HCT116 (cell line): ENCODE data around the gene PTPRA. TPM values are rescaled to one million over a fixed set of nuclear protein-coding genes. Genes with fewer than 3 reads are reported as not detected.

Source experiments
- ATAC-seq: fragments of 200-7000 bp; cut with Tn5 transposase; 2 replicates; pipeline ENCODE4 v1.9.1; 2020; ENCODE audit warnings: mild to moderate bottlenecking, moderate library complexity
- BruUV-seq: library from RNA; stranded (reverse); fragments of 400-500 nt; replicated peaks from 2 replicates; lab custom pipeline; 2021; lab: Mats Ljungman, UMichigan
- CTCF ChIA-PET: fragments of 300-600 bp; sonication (Branson Sonifier 250); formaldehyde crosslinking; loops from one replicate; lab custom pipeline; 2021; ENCODE audit warnings: antibody characterized with exemption; lab: Charles Lee
- POLR2A ChIA-PET: fragments of 300-600, 350-600 bp; sonication (Branson Sonifier 250); formaldehyde crosslinking; loops from one replicate; lab custom pipeline; 2021; ENCODE audit warnings: antibody characterized with exemption; lab: Charles Lee
- RAD21 ChIA-PET, 2 experiments: fragments of 300-600 bp; sonication (Branson Sonifier 250); formaldehyde crosslinking; loops; one replicate each; lab custom pipeline; 2023; ENCODE audit warnings: low total read pairs in 2 of 2; ENCODE audit not compliant: uncharacterized antibody in 2 of 2, unreplicated experiment in 2 of 2, low non-redundant PET in 1 of 2; lab: Charles Lee
- DNase-seq: peaks from one replicate; pipeline ENCODE4 v3.0.0-alpha.2; 2010; ENCODE audit warnings: low read depth, low spot score
- H2AFZ ChIP-seq: fragments of 200-600 bp; shearing (Covaris generic), sonication (generic); 2 replicates; pipeline ENCODE4 v1.6.1; 2017; ENCODE audit warnings: low read depth, mixed run types, mixed read lengths, antibody characterized with exemption, low read length; ENCODE audit not compliant: poor library complexity, severe bottlenecking
- H3K27ac ChIP-seq: 2 replicates; pipeline ENCODE4 v1.5.1; 2012; ENCODE audit warnings: low read depth, low read length
- H3K27me3 ChIP-seq: fragments of 200-600 bp; sonication (generic); 2 replicates; pipeline ENCODE4 v1.6.1; 2016; ENCODE audit warnings: mixed run types, low read length, mixed read lengths; ENCODE audit not compliant: insufficient read depth
- H3K36me3 ChIP-seq, 2 experiments: fragments of 200-500 bp in 1 of 2; fragments of 200-600 bp in 1 of 2; sonication (Bioruptor generic) in 1 of 2; sonication (generic) in 1 of 2; 2 replicates each; pipeline versions ENCODE4 v1.5.1 to v1.6.1; 2014 to 2016; ENCODE audit warnings: low read length in 2 of 2, inconsistent platforms in 1 of 2, mixed read lengths in 1 of 2, mixed run types in 1 of 2; ENCODE audit not compliant: insufficient read depth in 2 of 2, control insufficient read depth in 1 of 2
- H3K4me1 ChIP-seq, 2 experiments: fragments of 200-600 bp in 1 of 2; sonication (generic) in 1 of 2; 2 replicates each; pipeline versions ENCODE4 v1.5.1 to v1.6.1; 2012 to 2017; ENCODE audit warnings: low read length in 2 of 2, inconsistent platforms in 1 of 2, mild to moderate bottlenecking in 1 of 2, mixed read lengths in 1 of 2, mixed run types in 1 of 2, moderate library complexity in 1 of 2; ENCODE audit not compliant: insufficient read depth in 2 of 2, control insufficient read depth in 1 of 2
- H3K4me2 ChIP-seq: fragments of 200-600 bp; sonication (generic); 2 replicates; pipeline ENCODE4 v1.6.1; 2017; ENCODE audit warnings: mixed run types, low read length, mixed read lengths
- H3K4me3 ChIP-seq, 2 experiments: fragments of 200-600 bp in 1 of 2; sonication (generic) in 1 of 2; replicated peaks in 1 of 2; 2 replicates each; pipeline ENCODE4 v1.5.1; 2011 to 2016; ENCODE audit warnings: low read length in 2 of 2, control low read depth in 1 of 2, low read depth in 1 of 2, mild to moderate bottlenecking in 1 of 2, mixed read lengths in 1 of 2, mixed run types in 1 of 2
- H3K79me2 ChIP-seq: fragments of 200-600 bp; sonication (generic); 2 replicates; pipeline ENCODE4 v1.6.1; 2017; ENCODE audit warnings: mild to moderate bottlenecking, mixed run types, low read length, moderate library complexity, mixed read lengths; ENCODE audit not compliant: insufficient read depth
- H3K9ac ChIP-seq: fragments of 200-600 bp; sonication (generic); 2 replicates; pipeline ENCODE4 v1.6.1; 2016; ENCODE audit warnings: low read length, mixed read lengths
- H3K9me2 ChIP-seq: fragments of 200-600 bp; sonication (generic), shearing (Covaris generic); 2 replicates; pipeline ENCODE4 v1.6.1; 2017; ENCODE audit warnings: mixed run types, mild to moderate bottlenecking, moderate library complexity; ENCODE audit not compliant: insufficient read depth
- H3K9me3 ChIP-seq, 2 experiments: fragments of 200-500 bp in 1 of 2; fragments of 200-600 bp in 1 of 2; sonication (Bioruptor generic) in 1 of 2; sonication (generic) in 1 of 2; 2 replicates each; pipeline ENCODE4 v1.6.1; 2014 to 2017; ENCODE audit warnings: low read length in 2 of 2, mixed read lengths in 2 of 2, inconsistent platforms in 1 of 2, low read depth in 1 of 2, mild to moderate bottlenecking in 1 of 2, mixed run types in 1 of 2, moderate library complexity in 1 of 2; ENCODE audit not compliant: control insufficient read depth in 1 of 2, insufficient read depth in 1 of 2
- H4K20me1 ChIP-seq: fragments of 200-600 bp; sonication (generic), shearing (Covaris generic); 2 replicates; pipeline ENCODE4 v1.6.1; 2017; ENCODE audit warnings: mixed run types, mild to moderate bottlenecking, moderate library complexity; ENCODE audit not compliant: insufficient read depth
- ATF3 ChIP-seq: IDR thresholded peaks from 2 replicates; pipeline ENCODE4 v1.6.1; 2012
- CBX3 ChIP-seq: IDR thresholded peaks from 2 replicates; pipeline ENCODE4 v1.6.1; 2012; ENCODE audit warnings: low read depth
- CEBPB ChIP-seq: IDR thresholded peaks from 2 replicates; pipeline ENCODE4 v1.6.1; 2012; ENCODE audit warnings: low read depth
- EGR1 ChIP-seq: IDR thresholded peaks from 2 replicates; pipeline ENCODE4 v1.6.1; 2012; ENCODE audit warnings: low read depth
- ELF1 ChIP-seq: IDR thresholded peaks from 2 replicates; pipeline ENCODE4 v1.6.1; 2012; ENCODE audit warnings: low read depth, borderline replicate concordance
- EZH2 ChIP-seq: fragments of 200-600 bp; sonication (generic); IDR thresholded peaks from 2 replicates; pipeline ENCODE4 v1.6.1; 2017; ENCODE audit warnings: antibody characterized with exemption, mixed run types
- EZH2phosphoT487 ChIP-seq: fragments of 200-600 bp; IDR thresholded peaks from 2 replicates; pipeline ENCODE4 v1.6.1; 2018; ENCODE audit warnings: antibody characterized with exemption, borderline replicate concordance
- FOSL1 ChIP-seq: IDR thresholded peaks from 2 replicates; pipeline ENCODE4 v1.6.1; 2012; ENCODE audit warnings: low read depth
- JUND ChIP-seq: IDR thresholded peaks from 2 replicates; pipeline ENCODE4 v1.6.1; 2012
- POLR2A ChIP-seq: IDR thresholded peaks from 2 replicates; pipeline ENCODE4 v1.7.0; 2011; ENCODE audit warnings: borderline replicate concordance; ENCODE audit not compliant: insufficient read depth, insufficient read length; ENCODE audit errors: extremely low read depth
- POLR2AphosphoS5 ChIP-seq: IDR thresholded peaks from 2 replicates; pipeline ENCODE4 v1.6.1; 2011; ENCODE audit warnings: mild to moderate bottlenecking, low read depth, low read length, moderate library complexity
- RAD21 ChIP-seq: IDR thresholded peaks from 2 replicates; pipeline ENCODE4 v1.6.1; 2012; ENCODE audit warnings: low read depth, mild to moderate bottlenecking
- REST ChIP-seq: IDR thresholded peaks from 2 replicates; pipeline ENCODE4 v1.6.1; 2012; ENCODE audit warnings: low read depth
- SIN3A ChIP-seq: IDR thresholded peaks from 2 replicates; pipeline ENCODE4 v1.6.1; 2012; ENCODE audit warnings: low read depth
- SRF ChIP-seq: IDR thresholded peaks from 2 replicates; pipeline ENCODE4 v1.6.1; 2012; ENCODE audit warnings: low read depth
- TCF7L2 ChIP-seq: IDR thresholded peaks from 2 replicates; pipeline ENCODE4 v1.7.0; 2011; ENCODE audit warnings: borderline replicate concordance, inconsistent platforms; ENCODE audit not compliant: insufficient read depth, insufficient read length; ENCODE audit errors: extremely low read depth
- YY1 ChIP-seq: IDR thresholded peaks from 2 replicates; pipeline ENCODE4 v1.6.1; 2011; ENCODE audit warnings: low read length, low read depth, moderate library complexity, mild to moderate bottlenecking; ENCODE audit not compliant: insufficient replicate concordance; ENCODE audit errors: extremely low read depth
- ZFX ChIP-seq: fragments of 450-650 bp; IDR thresholded peaks from 2 replicates; pipeline ENCODE4 v1.6.1; 2017
- ZNF274 ChIP-seq: fragments of 200-500 bp; sonication (Bioruptor generic); IDR thresholded peaks from 2 replicates; pipeline ENCODE4 v1.6.1; 2014; ENCODE audit warnings: mild to moderate bottlenecking, low read depth, low read length, inconsistent platforms
- intact Hi-C: fragments of 100-400 bp; cut with micrococcal nuclease; formaldehyde crosslinking; loops from 2 replicates; pipeline ENCODE4 v1.10.0; 2022
- total RNA-seq: library from RNA; stranded (reverse); gene quantifications from one replicate; pipeline ENCODE4 v1.2.1, GENCODE V29; 2021; ENCODE audit not compliant: unreplicated experiment
- TF ChIP-seq, protein P1 (sequence below): IDR thresholded peaks from 2 replicates; pipeline ENCODE4 v1.6.1; 2012

The PTPRA gene
- total RNA-seq, 1 experiment from 2014 or later, result 44.6 TPM

DNA sequence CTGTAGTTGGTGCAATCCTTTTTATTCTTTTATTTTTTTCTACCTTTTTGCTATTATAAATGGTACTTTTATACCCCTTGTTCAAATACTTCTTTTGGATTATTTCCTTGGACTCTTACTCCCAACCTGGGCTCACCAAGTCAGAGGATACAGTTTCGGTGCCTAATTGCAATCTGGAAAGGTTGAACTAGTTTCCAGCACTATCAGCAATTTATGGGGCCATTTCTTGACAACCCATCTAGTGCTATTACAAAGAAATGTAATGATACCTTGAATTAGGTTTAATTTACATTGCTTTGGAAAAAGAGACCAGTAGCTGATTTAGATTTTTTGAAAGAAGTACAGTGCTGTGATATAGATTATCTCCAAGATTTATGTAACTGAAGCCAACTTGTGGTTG, 5.2 kb downstream of the PTPRA start:
- Histone ChIP-seq H4K20me1 (peaks cover 12% of the 10 kb centered on the region; the same call in 1 of the 2 replicates), H2AFZ (no peak overlapping the region)
- POLR2A ChIA-PET, result no interaction called here
- no peak for TF ChIP-seq SIN3A
- no peak for TF ChIP-seq JUND
- TF ChIP-seq TCF7L2, result no peak
- TF ChIP-seq EZH2phosphoT487, result no peak
- no peak for TF ChIP-seq ZFX
- TF ChIP-seq, protein P1, sequence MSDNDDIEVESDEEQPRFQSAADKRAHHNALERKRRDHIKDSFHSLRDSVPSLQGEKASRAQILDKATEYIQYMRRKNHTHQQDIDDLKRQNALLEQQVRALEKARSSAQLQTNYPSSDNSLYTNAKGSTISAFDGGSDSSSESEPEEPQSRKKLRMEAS, result no peak
- no peak for TF ChIP-seq YY1
- TF ChIP-seq POLR2AphosphoS5, result no peak
- TF ChIP-seq POLR2A, result no peak
- no peak for TF ChIP-seq ATF3
- no peak for TF ChIP-seq ELF1
- TF ChIP-seq SRF, result no peak
- TF ChIP-seq REST, result no peak
- TF ChIP-seq RAD21, result no peak
- no peak for TF ChIP-seq CBX3
- TF ChIP-seq ZNF274, result no peak
- no peak for TF ChIP-seq CEBPB
- TF ChIP-seq EZH2, result no peak
- TF ChIP-seq FOSL1, result no peak
- no peak for TF ChIP-seq EGR1
- TF ChIP-seq, all 23 proteins: peak for 0
- Histone ChIP-seq H3K4me3 (no peak overlapping the region), H3K4me1 (peaks cover 3 to 10% of the 10 kb centered on the region in 2 experiments; a peak in 2 of 4 replicates), H3K9ac (no peak overlapping the region), H3K79me2 (peaks cover 92% of the 10 kb centered on the region), H3K27me3 (no peaks in the 10 kb centered on the region), H3K4me2 (no peak overlapping the region), H3K27ac (no peak overlapping the region), H3K9me3 (no peaks in the 10 kb centered on the region), H3K36me3 (no peaks in the 10 kb centered on the region), H3K9me2 (no peaks in the 10 kb centered on the region)
- DNase-seq (no peak), ATAC-seq (no peak)
- intact Hi-C loops, result no loop called here
- ChIA-PET CTCF (no interaction called here), RAD21 (no interaction called here)
- no TSS peak for BruUV-seq
